K562 (cell line): ENCODE data around the gene MS4A18. TPM values are rescaled to one million over a fixed set of nuclear protein-coding genes. Genes with fewer than 3 reads are reported as not detected.

ENCODE experiments used
- ADNP ChIP-seq: fragments of 200-800 bp; sonication (Bioruptor generic); IDR thresholded peaks from 2 replicates; pipeline ENCODE4 v1.6.1; 2016; ENCODE audit warnings: missing genetic modification characterization, missing compliant biosample characterization
- CHD4 ChIP-seq: fragments of 200-600 bp; sonication (generic); IDR thresholded peaks from 3 replicates; pipeline ENCODE4 v1.6.1; 2012; ENCODE audit warnings: low read depth, mild to moderate bottlenecking, mixed read lengths, low read length, inconsistent platforms; ENCODE audit not compliant: insufficient read depth, insufficient replicate concordance, poor library complexity, severe bottlenecking
- ESRRA ChIP-seq: fragments of 450-650 bp; IDR thresholded peaks from 2 replicates; pipeline ENCODE4 v1.6.1; 2014; ENCODE audit warnings: low read depth, mild to moderate bottlenecking, moderate library complexity, borderline replicate concordance
- GTF2E2 ChIP-seq: fragments of 200-800 bp; sonication (Bioruptor generic); IDR thresholded peaks from 2 replicates; pipeline ENCODE4 v1.6.1; 2016; ENCODE audit warnings: missing genetic modification characterization, missing compliant biosample characterization
- HDAC2 ChIP-seq: fragments of 450-650 bp; IDR thresholded peaks from 2 replicates; pipeline ENCODE4 v1.6.1; 2016; ENCODE audit warnings: mild to moderate bottlenecking
- NFIX ChIP-seq: fragments of 250-450 bp; sonication (Bioruptor Pico); IDR thresholded peaks from 2 replicates; pipeline ENCODE4 v1.4.0; 2020; ENCODE audit warnings: low read depth, mild to moderate bottlenecking, moderate library complexity
- RBM22 ChIP-seq: fragments of 200-400 bp; formaldehyde crosslinking; IDR thresholded peaks from 2 replicates; pipeline ENCODE4 v1.6.1; 2018; ENCODE audit warnings: low read length, low read depth; ENCODE audit not compliant: poor library complexity, severe bottlenecking
- REST ChIP-seq, 2 experiments: fragments of 450-650 bp; formaldehyde crosslinking in 1 of 2; IDR thresholded peaks; 2 replicates each; pipeline versions ENCODE4 v1.4.0 to v1.6.1; 2014 to 2020; ENCODE audit warnings: mild to moderate bottlenecking in 2 of 2, borderline replicate concordance in 1 of 2, low read depth in 1 of 2
- USF1 ChIP-seq: sonication (generic); formaldehyde crosslinking; IDR thresholded peaks from 2 replicates; pipeline ENCODE4 v1.9.0; 2022; ENCODE audit warnings: mild to moderate bottlenecking, missing genetic modification reagents
- polyA plus RNA-seq, 8 experiments: library from polyadenylated mRNA; depleted of rRNA in 4 of 8; stranded (reverse) in 5 of 8; unstranded in 3 of 8; fragments of >200 nt; fragmentation: Nextera tagmentation in 2 of 8; fragmentation: Illumina TruSeq in 1 of 8; extraction: Ambion mirVana in 2 of 8; extraction: Trizol in 1 of 8; gene quantifications; 2 replicates each; pipeline versions ENCODE4 v1.2.1 to v1.2.3, GENCODE V29; 2011 to 2014; ENCODE audit warnings: inconsistent platforms in 1 of 8, missing spikeins in 1 of 8
- total RNA-seq, 7 experiments: library from RNA; depleted of rRNA in 6 of 7; stranded (reverse); fragments of >200 nt in 6 of 7; fragmentation: Illumina TruSeq in 2 of 7; extraction: Trizol in 2 of 7; gene quantifications; 2 replicates each; pipeline versions ENCODE4 v1.2.1 to v1.2.3, GENCODE V29; 2011 to 2021; ENCODE audit warnings: low replicate concordance in 1 of 7

MS4A18 gene
- total and polyA plus RNA-seq, 9 of the 15 experiments (the other 6 are each of a cell fraction or from before 2014, with no cell fraction given), result not detected

GRCh38 chr11:60782393-60783140 is 58.0 kb downstream of the MS4A18 start (continued):
- TF ChIP-seq REST (IDR thresholded peaks at IDR 0.05; ENCODE audit: borderline replicate concordance) (no peak), REST (CRISPR knock-in tag; IDR thresholded peaks at IDR 0.05; ENCODE audit: low read depth) (no peak), RBM22 (no peak), ADNP (tag) (peak; percentile 71), CHD4 (peak; percentile 74), NFIX (CRISPR knock-in tag) (no peak), HDAC2 (peak; percentile 30; the same call in 1 of the 2 replicates), GTF2E2 (no peak), USF1 (peak; percentile 72), ESRRA (peak; percentile 96)
